GM12874 (cell line): ENCODE data around the gene FAM184A.

Source experiments
- CTCF ChIP-seq: IDR thresholded peaks from 2 replicates; pipeline ENCODE4 v1.5.1; 2011; ENCODE audit warnings: low read depth, mild to moderate bottlenecking, control low read depth, low read length, moderate library complexity; ENCODE audit not compliant: insufficient read depth

FAM184A gene

GRCh38 chr6:119063491-119063890, 15.0 kb downstream of the FAM184A start:
- no peak for TF ChIP-seq CTCF

GRCh38 chr6:119061215-119061614, 17.2 kb downstream of the FAM184A start:
- no peak for TF ChIP-seq CTCF

GRCh38 chr6:119060255-119060907, 18.1 kb downstream of the FAM184A start:
- no peak for TF ChIP-seq CTCF

- no peak for TF ChIP-seq CTCF
These were observed 23.4 kb downstream of the FAM184A start for GRCh38 chr6:119055069-119055468.

GRCh38 chr6:119052987-119053386, 25.5 kb downstream of the FAM184A start:
- no peak for TF ChIP-seq CTCF

- no peak for TF ChIP-seq CTCF
These were observed 26.1 kb downstream of the FAM184A start for GRCh38 chr6:119052292-119052889.

- no peak for TF ChIP-seq CTCF
These were observed 34.2 kb downstream of the FAM184A start for GRCh38 chr6:119044255-119044654.
